OCI-LY1 (cell line): ENCODE measurements around the gene PPIP5K2.

Experiments
- H2AFZ ChIP-seq: fragments of 200-600 bp; sonication (generic), shearing (Covaris generic); 2 replicates; pipeline ENCODE4 v1.6.0; 2014; ENCODE audit warnings: antibody characterized with exemption, mild to moderate bottlenecking, low read length
- H3F3A ChIP-seq: fragments of 200-600 bp; sonication (generic), shearing (Covaris generic); 2 replicates; pipeline ENCODE4 v1.6.0; 2014; ENCODE audit warnings: mild to moderate bottlenecking, antibody characterized with exemption, low read length, moderate library complexity; ENCODE audit not compliant: insufficient read depth
- H3K27ac ChIP-seq: fragments of 200-600 bp; sonication (generic); 2 replicates; pipeline ENCODE4 v1.5.1; 2014; ENCODE audit warnings: low read length, mixed run types, mild to moderate bottlenecking, low read depth; ENCODE audit not compliant: poor library complexity, severe bottlenecking
- H3K27me3 ChIP-seq: fragments of 200-600 bp; sonication (generic); 2 replicates; pipeline ENCODE4 v1.6.0; 2014; ENCODE audit warnings: antibody characterized with exemption, mild to moderate bottlenecking, low read length, moderate library complexity; ENCODE audit not compliant: insufficient read depth
- H3K36me3 ChIP-seq: fragments of 200-600 bp; sonication (generic); 2 replicates; pipeline ENCODE4 v1.6.1; 2014; ENCODE audit warnings: mild to moderate bottlenecking, antibody characterized with exemption, low read length, moderate library complexity, mixed read lengths; ENCODE audit not compliant: insufficient read depth
- H3K4me1 ChIP-seq: fragments of 200-600 bp; sonication (generic); 2 replicates; pipeline ENCODE4 v1.5.1; 2014; ENCODE audit warnings: mild to moderate bottlenecking, low read length, moderate library complexity; ENCODE audit not compliant: insufficient read depth, severe bottlenecking
- H3K4me2 ChIP-seq: fragments of 200-600 bp; sonication (generic), shearing (Covaris generic); 2 replicates; pipeline ENCODE4 v1.6.1; 2014; ENCODE audit warnings: low read length
- H3K4me3 ChIP-seq: fragments of 200-600 bp; sonication (generic); 2 replicates; pipeline ENCODE4 v1.5.1; 2014; ENCODE audit warnings: low read length, low read depth, mild to moderate bottlenecking, mixed read lengths; ENCODE audit not compliant: poor library complexity, severe bottlenecking
- H3K79me2 ChIP-seq: fragments of 200-600 bp; shearing (Covaris generic); 2 replicates; pipeline ENCODE4 v1.6.1; 2016; ENCODE audit warnings: mixed run types, low read length, mixed read lengths; ENCODE audit not compliant: insufficient read depth
- H3K9ac ChIP-seq: fragments of 200-600 bp; sonication (generic), shearing (Covaris generic); 2 replicates; pipeline ENCODE4 v1.6.1; 2014; ENCODE audit warnings: mild to moderate bottlenecking, low read length, mixed read lengths
- H3K9me2 ChIP-seq: fragments of 200-600 bp; sonication (generic), shearing (Covaris generic); 2 replicates; pipeline ENCODE4 v1.6.1; 2014; ENCODE audit warnings: low read depth, mild to moderate bottlenecking, low read length, mixed read lengths
- H3K9me3 ChIP-seq: fragments of 200-600 bp; shearing (Covaris generic); 2 replicates; pipeline ENCODE4 v1.6.1; 2014; ENCODE audit warnings: low read length, mixed read lengths
- H4K20me1 ChIP-seq: fragments of 200-600 bp; sonication (generic), shearing (Covaris generic); 2 replicates; pipeline ENCODE4 v1.6.0; 2016; ENCODE audit warnings: mild to moderate bottlenecking, low read length; ENCODE audit not compliant: insufficient read depth
- EZH2 ChIP-seq: fragments of 200-600 bp; sonication (generic), shearing (Covaris generic); IDR thresholded peaks from 2 replicates; pipeline ENCODE4 v1.8.0; 2017; ENCODE audit warnings: borderline replicate concordance, mixed run types, mild to moderate bottlenecking, antibody characterized with exemption, low read length, moderate library complexity, mixed read lengths
- TF ChIP-seq, protein P1 (sequence below): fragments of 200-600 bp; sonication (generic), shearing (Covaris generic); IDR thresholded peaks from 2 replicates; pipeline ENCODE4 v1.5.1; 2017; ENCODE audit warnings: mild to moderate bottlenecking, antibody characterized with exemption, low read length, moderate library complexity, mixed read lengths

The PPIP5K2 gene

DNA sequence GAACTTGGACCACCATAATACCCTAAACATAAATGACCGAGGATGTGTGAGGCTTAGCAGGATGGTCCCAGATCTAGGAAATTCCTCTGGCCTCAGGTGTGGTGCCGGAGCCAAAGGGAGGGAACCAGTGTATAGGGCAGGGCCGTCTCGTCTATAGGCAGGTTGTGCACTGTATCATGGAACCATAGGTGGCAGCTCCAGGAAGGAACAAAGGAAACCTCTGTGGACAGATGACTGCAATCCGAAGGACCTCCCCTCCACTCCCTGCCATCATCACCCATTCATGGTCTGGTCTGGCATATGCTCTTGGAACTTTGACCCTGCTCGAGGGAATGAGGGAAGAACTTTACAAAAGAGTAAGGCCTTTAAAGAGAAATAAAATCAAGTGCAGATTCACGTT is 135.6 kb downstream of the PPIP5K2 start:
- Histone ChIP-seq H3K9me3 (no peaks in the 10 kb centered on the region), H3K9ac (no peak overlapping the region), H3K27me3 (no peaks in the 10 kb centered on the region), H3K4me1 (peaks cover 12% of the 10 kb centered on the region), H3K9me2 (no peaks in the 10 kb centered on the region), H3K36me3 (no peaks in the 10 kb centered on the region), H4K20me1 (no peaks in the 10 kb centered on the region), H3K4me2 (no peak overlapping the region), H3K79me2 (no peaks in the 10 kb centered on the region), H2AFZ (no peak overlapping the region), H3K4me3 (no peak overlapping the region), H3K27ac (no peak overlapping the region), H3F3A (no peaks in the 10 kb centered on the region)
- no peak for TF ChIP-seq EZH2
- TF ChIP-seq, protein P1, sequence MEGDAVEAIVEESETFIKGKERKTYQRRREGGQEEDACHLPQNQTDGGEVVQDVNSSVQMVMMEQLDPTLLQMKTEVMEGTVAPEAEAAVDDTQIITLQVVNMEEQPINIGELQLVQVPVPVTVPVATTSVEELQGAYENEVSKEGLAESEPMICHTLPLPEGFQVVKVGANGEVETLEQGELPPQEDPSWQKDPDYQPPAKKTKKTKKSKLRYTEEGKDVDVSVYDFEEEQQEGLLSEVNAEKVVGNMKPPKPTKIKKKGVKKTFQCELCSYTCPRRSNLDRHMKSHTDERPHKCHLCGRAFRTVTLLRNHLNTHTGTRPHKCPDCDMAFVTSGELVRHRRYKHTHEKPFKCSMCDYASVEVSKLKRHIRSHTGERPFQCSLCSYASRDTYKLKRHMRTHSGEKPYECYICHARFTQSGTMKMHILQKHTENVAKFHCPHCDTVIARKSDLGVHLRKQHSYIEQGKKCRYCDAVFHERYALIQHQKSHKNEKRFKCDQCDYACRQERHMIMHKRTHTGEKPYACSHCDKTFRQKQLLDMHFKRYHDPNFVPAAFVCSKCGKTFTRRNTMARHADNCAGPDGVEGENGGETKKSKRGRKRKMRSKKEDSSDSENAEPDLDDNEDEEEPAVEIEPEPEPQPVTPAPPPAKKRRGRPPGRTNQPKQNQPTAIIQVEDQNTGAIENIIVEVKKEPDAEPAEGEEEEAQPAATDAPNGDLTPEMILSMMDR: no peak

DNA sequence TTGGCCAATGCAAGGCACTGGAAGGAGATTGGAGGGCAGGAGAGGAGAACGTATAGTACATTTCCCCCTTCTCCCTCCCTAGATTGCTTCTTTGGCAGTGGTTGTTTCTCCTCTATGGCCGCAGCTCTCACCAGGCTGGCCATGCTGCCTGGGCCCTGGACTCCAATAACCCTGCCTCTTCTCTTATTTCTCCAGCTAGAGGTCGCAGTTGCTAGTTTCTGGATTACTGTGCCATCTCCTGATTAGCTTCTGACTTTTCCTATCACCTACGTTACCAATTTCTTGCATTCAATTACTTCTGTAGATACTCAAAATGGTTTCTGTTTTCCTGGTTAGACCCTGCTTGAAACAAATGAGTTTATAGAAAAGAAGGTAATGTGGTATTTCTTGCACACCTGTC is 136.1 kb downstream of the PPIP5K2 start:
- no peak overlapping the region for H2AFZ ChIP-seq

DNA sequence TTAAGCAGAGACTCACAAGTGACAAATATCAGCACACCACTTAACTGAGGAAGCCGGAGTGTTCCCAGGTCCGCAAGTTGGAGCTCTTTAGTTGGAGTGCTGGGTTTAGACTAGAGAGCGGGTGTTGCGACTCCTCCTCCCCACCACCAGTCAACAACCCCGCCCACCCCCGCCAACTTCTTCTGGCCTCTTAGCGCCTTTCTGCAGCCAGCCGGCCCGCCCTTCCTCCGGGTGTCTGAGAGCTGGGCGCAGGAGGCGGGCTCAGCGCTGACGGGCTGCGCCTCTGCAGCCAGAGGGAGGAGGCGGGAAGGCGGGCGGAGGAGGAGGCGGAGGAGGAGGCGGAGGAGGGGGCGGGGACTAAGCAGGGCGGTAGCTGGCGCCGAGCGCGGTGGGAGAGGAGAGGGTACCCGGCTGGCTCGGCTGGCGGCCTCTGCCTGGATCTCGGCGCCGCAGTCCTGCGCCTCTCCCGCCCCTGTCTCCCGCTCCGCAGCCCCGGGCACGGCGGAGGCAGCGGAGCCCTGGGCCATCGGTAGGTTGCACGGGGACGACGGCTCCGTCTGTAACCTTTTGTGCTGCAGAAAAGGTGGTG is 138.4 kb downstream of the PPIP5K2 start, which contains the start of gene MACIR:
TSS of gene MACIR (plus strand) at position 396 of the 589 bp plus-strand sequence. CDS start 17,157 bp downstream, outside the sequence.
- Histone ChIP-seq H3K27ac (no peak within 1 kb of the TSS), H3K36me3 (no peaks in the 10 kb centered on the region), H3K4me2 (peak within 1 kb of the TSS; percentile 92), H3K79me2 (no peaks in the 10 kb centered on the region), H3F3A (no peaks in the 10 kb centered on the region), H3K9me2 (no peaks in the 10 kb centered on the region), H3K9me3 (no peaks in the 10 kb centered on the region), H3K4me3 (peak within 1 kb of the TSS; percentile 79), H4K20me1 (no peaks in the 10 kb centered on the region), H3K4me1 (peaks cover 15% of the 10 kb centered on the region), H3K9ac (peak within 1 kb of the TSS; percentile 69), H2AFZ (0 out of 2 replicates have a peak within 1 kb of the TSS, but pooled peaks have one; percentile 35), H3K27me3 (no peaks in the 10 kb centered on the region)
- TF ChIP-seq, protein P1: no peak
- TF ChIP-seq EZH2: no peak

More for the DNA sequence above, 136.1 kb downstream of the PPIP5K2 start:
- H3K9me2 ChIP-seq: no peaks in the 10 kb centered on the region
- no peak for TF ChIP-seq EZH2
- TF ChIP-seq, protein P1: peak; percentile 37; the same call in 1 of the 2 replicates
- H3F3A ChIP-seq: no peaks in the 10 kb centered on the region
- H3K4me3 ChIP-seq: no peak overlapping the region
- no peaks in the 10 kb centered on the region for H4K20me1 ChIP-seq
- no peak overlapping the region for H3K4me2 ChIP-seq
- no peak overlapping the region for H3K27ac ChIP-seq
- H3K9ac ChIP-seq: no peak overlapping the region
- H3K36me3 ChIP-seq: no peaks in the 10 kb centered on the region
- H3K4me1 ChIP-seq: peaks cover 15% of the 10 kb centered on the region
- no peaks in the 10 kb centered on the region for H3K79me2 ChIP-seq
- H3K9me3 ChIP-seq: no peaks in the 10 kb centered on the region
- H3K27me3 ChIP-seq: no peaks in the 10 kb centered on the region
